Measurements from ENCODE around the gene SLC34A3. TPM values are rescaled to one million over a fixed set of nuclear protein-coding genes. Genes with fewer than 3 reads are reported as not detected.
A peak's percentile ranks its signal among the peaks of the same experiment; 100 is the strongest.

Gene SLC34A3
- polyA plus RNA-seq, 1 experiment: not detected

DNA sequence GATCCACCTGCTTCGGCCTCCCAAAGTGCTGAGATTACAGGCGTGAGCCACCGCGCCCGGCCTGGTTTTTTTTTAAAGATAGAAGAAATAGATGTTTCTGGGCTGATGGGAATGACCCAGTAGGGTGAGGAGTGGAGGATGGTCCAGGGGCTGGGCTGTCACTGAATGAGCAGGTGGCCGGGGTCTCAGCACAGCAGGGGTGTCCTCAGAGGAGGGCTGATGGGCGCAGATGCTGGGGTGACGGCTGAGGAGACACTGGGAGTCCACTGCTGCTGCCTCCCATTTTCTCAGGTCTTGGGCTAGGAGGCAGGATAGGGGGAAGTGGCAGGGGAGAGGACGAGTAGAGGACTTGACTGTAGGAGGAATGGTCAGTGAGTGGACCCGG lies 44.5 kb downstream of the SLC34A3 start:
- no peaks in the 10 kb centered on the region for H3K27me3 ChIP-seq (ENCODE audit: control insufficient read depth, insufficient read depth, low read length)
- no peak overlapping the region for H3K27ac ChIP-seq (ENCODE audit: low read depth, low read length)
- CTCF ChIA-PET: no interaction called here
- H3K4me3 ChIP-seq (ENCODE audit: low read depth, low read length): no peak overlapping the region
- peaks cover 5% of the 10 kb centered on the region; the same call in 1 of the 2 replicates for H3K9me3 ChIP-seq (ENCODE audit: control insufficient read depth, insufficient read depth, low read length)
- TF ChIP-seq, protein P1, sequence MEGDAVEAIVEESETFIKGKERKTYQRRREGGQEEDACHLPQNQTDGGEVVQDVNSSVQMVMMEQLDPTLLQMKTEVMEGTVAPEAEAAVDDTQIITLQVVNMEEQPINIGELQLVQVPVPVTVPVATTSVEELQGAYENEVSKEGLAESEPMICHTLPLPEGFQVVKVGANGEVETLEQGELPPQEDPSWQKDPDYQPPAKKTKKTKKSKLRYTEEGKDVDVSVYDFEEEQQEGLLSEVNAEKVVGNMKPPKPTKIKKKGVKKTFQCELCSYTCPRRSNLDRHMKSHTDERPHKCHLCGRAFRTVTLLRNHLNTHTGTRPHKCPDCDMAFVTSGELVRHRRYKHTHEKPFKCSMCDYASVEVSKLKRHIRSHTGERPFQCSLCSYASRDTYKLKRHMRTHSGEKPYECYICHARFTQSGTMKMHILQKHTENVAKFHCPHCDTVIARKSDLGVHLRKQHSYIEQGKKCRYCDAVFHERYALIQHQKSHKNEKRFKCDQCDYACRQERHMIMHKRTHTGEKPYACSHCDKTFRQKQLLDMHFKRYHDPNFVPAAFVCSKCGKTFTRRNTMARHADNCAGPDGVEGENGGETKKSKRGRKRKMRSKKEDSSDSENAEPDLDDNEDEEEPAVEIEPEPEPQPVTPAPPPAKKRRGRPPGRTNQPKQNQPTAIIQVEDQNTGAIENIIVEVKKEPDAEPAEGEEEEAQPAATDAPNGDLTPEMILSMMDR (IDR thresholded peaks at IDR 0.05; ENCODE audit: low read depth, low read length): no peak
- POLR2A ChIA-PET: interaction anchor here (1.1 kb wide), 1 partner anchor 34 kb away, joined by 3 read pairs; no protein-coding TSS in a partner anchor
- DNase-seq (ENCODE audit: low read depth, low spot score): no peak

DNA sequence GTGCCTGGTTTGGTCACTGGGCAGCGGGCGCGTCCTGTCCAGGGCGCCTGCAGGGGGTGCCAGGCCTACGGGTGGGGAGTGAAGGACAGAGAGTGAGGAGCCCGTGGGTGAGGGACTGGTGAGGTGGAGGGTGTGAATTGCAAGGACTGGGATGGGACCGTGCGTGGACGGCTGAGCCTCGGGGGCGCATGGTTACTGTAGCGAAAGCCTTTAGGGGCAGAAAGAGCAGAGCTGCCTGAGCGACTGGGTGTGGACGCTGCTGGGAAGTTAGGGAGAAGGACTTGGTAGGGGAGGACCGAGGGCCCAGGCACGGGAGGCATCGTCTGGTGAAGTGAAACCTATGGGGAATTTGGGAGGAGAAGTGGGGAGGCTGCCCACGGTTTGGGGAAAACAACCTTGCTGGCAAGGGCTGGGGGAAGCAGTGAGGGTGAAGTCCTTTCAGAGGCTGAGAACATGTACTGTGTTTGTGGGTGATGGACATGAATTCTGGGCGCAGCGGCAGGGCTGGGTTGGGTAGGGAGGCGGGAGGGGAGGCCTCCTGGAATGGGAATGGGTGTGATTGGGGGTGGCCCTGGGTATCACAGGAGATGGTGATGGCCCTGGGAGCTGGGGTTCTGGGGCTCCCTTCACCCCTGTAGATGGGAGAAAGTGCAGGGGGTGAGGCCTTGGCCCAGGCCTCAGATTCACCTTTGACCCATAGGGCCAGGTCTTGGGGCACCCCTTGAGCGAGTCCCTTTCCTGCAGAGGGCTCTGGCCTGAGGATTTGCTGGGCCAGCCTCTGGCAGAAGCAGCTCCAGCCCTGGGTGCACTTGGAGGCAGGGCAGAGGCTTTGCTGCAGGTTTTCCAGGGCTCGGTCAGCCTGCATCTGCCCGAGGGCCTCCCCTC lies 45.1 kb downstream of the SLC34A3 start:
- peaks cover 5% of the 10 kb centered on the region; the same call in 1 of the 2 replicates for H3K9me3 ChIP-seq (ENCODE audit: control insufficient read depth, insufficient read depth, low read length)
- no peaks in the 10 kb centered on the region for H3K27me3 ChIP-seq (ENCODE audit: control insufficient read depth, insufficient read depth, low read length)
- ChIA-PET CTCF (no interaction called here), POLR2A (interaction anchor here (1.1 to 1.8 kb wide), 2 partner anchors 35 to 283 kb away, joined by 3 to 21 read pairs; partner anchors contain the start of genes PAXX and TUBB4B)
- H3K27ac ChIP-seq (ENCODE audit: low read depth, low read length): peak overlapping the region; percentile 21
- H3K4me3 ChIP-seq (ENCODE audit: low read depth, low read length): no peak overlapping the region
- DNase-seq (ENCODE audit: low read depth, low spot score): no peak
- TF ChIP-seq, protein P1 (IDR thresholded peaks at IDR 0.05; ENCODE audit: low read depth, low read length): no peak

DNA sequence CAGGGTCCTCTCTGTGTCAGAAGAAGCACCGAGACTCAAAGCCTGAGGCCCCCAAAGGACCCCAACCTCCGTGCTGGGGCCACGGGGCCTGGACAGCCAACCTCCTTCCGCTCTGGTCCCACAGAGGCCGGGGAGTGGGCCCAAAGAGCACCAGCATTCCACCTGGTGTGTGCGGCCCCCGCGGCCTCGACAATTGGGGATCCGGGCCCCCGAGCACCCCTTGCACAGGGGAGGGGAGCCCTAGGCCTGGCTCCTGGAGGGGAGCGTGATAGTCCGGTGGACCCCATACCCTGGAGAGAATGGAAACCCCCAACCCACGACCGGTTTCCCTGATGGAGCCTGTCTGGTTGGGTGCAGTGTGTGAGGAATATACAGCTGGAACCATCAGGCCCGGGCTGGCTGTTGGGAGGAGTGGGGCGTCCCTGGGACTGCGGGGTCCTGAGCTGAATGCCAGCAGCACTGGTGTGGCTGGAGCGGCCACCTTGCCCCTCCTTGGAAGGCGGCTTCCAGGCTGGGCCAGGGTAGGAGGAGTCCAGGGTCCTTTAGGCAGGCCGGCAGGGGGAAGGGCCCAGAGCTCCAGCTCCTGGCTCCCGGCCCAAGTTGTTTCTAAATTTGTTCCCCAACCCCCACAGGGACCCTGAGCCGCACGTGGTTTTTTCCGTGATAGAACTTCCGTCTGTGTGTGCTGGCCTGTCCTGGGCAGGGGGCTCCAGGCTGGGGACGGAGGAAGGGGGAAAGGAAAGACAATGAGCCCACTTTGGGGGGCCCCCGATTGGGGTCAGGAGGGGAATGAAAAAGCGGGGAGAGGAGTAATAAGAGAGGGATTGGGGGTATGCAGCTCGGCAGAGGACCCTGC lies 46.0 kb downstream of the SLC34A3 start:
- TF ChIP-seq, protein P1 (IDR thresholded peaks at IDR 0.05; ENCODE audit: low read depth, low read length): no peak
- no peak for DNase-seq (ENCODE audit: low read depth, low spot score)
- peak overlapping the region; percentile 84 for H3K27ac ChIP-seq (ENCODE audit: low read depth, low read length)
- no peaks in the 10 kb centered on the region for H3K27me3 ChIP-seq (ENCODE audit: control insufficient read depth, insufficient read depth, low read length)
- ChIA-PET POLR2A (interaction anchor here (0.5 to 1.8 kb wide), 7 partner anchors 11 to 284 kb away, joined by 3 to 21 read pairs (median 5); partner anchors contain the start of genes NELFB, PAXX and TUBB4B), CTCF (interaction anchor here (1.3 kb wide), 1 partner anchor 40 kb away, joined by 5 read pairs; no protein-coding TSS in a partner anchor)
- peak overlapping the region; percentile 77 for H3K4me3 ChIP-seq (ENCODE audit: low read depth, low read length)
- peaks cover 5% of the 10 kb centered on the region; the same call in 1 of the 2 replicates for H3K9me3 ChIP-seq (ENCODE audit: control insufficient read depth, insufficient read depth, low read length)

DNA sequence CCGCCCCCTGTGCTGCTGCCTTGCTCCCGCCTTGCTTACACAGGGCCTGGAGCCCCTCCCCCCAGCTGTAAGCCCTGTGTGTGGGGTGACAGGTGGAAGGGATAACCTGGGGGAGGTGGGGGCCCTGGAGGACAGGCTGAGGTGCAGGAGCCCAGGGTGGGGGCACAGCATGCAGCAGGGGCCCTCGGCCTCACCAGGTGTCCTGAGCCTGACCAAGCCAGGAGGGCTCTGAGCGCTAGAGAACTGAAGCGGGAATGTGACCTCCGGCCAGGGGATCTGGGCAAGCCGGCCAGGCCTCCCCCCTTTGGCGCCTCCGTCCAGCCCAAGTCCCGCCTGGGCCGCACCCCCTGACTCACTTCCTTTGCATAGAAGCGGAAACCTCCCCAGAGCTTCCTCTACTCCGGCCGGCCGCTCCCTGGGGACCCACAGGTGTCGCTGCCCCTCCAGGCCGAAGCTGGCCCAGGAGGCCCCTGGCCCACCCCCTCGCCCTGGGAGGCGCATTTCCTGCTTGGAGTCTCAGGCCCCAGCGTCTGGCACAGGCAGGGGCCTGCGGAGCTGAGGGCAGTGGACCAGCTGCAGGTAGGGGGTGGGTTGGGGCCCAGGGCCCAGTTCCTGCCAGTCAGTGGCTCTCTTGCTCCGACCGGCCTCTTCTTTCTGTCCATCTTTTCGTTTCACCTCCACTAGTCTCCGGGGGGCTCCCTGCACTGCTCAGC lies 46.8 kb downstream of the SLC34A3 start, which contains the start of gene TOR4A:
TSS of gene TOR4A (plus strand) at position 398 of the 713 bp plus-strand sequence. CDS start 964 bp downstream, outside the sequence.
- CTCF ChIA-PET: interaction anchor here (1.3 kb wide), 1 partner anchor 41 kb away, joined by 5 read pairs; no protein-coding TSS in a partner anchor
- peak within 1 kb of the TSS; percentile 77 for H3K4me3 ChIP-seq (ENCODE audit: low read depth, low read length)
- POLR2A ChIA-PET: interaction anchor here (0.5 to 1.8 kb wide), 8 partner anchors 10 to 285 kb away, joined by 3 to 21 read pairs (median 4); partner anchors contain the start of genes NELFB, PAXX and TUBB4B
- H3K27ac ChIP-seq (ENCODE audit: low read depth, low read length): peak within 1 kb of the TSS; percentile 84
- DNase-seq (ENCODE audit: low read depth, low spot score): peak; percentile 54
- H3K9me3 ChIP-seq (ENCODE audit: control insufficient read depth, insufficient read depth, low read length): peaks cover 5% of the 10 kb centered on the region; the same call in 1 of the 2 replicates
- no peaks in the 10 kb centered on the region for H3K27me3 ChIP-seq (ENCODE audit: control insufficient read depth, insufficient read depth, low read length)
- TF ChIP-seq, protein P1 (IDR thresholded peaks at IDR 0.05; ENCODE audit: low read depth, low read length): peak; percentile 38

Measured in AG04450 (cell line).